Activated naive CD8-positive, alpha-beta T cell treated with anti-CD3 and anti-CD28 coated beads, Interleukin-2, amount 10 ng/mL, durations not matched to agents 7 days and 5 days (primary cell): ENCODE data around the gene SASS6. TPM values are rescaled to one million over a fixed set of nuclear protein-coding genes. Genes with fewer than 3 reads are reported as not detected.
A peak's percentile ranks its signal among the peaks of the same experiment; 100 is the strongest.

Source experiments
- ATAC-seq: fragments of 150-1000 bp; cut with Tn5 transposase; one replicate; pipeline ENCODE4 v1.10.0; 2021; ENCODE audit warnings: low read depth, moderate library complexity
- POLR2A ChIA-PET: fragments of 350-600 bp; sonication (Branson Sonifier 250); formaldehyde crosslinking; loops from one replicate; lab custom pipeline; 2021; ENCODE audit warnings: antibody characterized with exemption; lab: Charles Lee
- DNase-seq: peaks from one replicate; pipeline ENCODE4 v3.0.0; 2021
- H3K27ac Mint-ChIP-seq: one replicate; pipeline ENCODE4 v1.8.0; 2022; ENCODE audit warnings: mild to moderate bottlenecking, mixed read lengths
- H3K27me3 Mint-ChIP-seq: one replicate; pipeline ENCODE4 v1.8.0; 2022; ENCODE audit warnings: mild to moderate bottlenecking, moderate library complexity, mixed read lengths
- H3K36me3 Mint-ChIP-seq: one replicate; pipeline ENCODE4 v1.8.0; 2021; ENCODE audit warnings: mild to moderate bottlenecking, mixed read lengths
- H3K4me1 Mint-ChIP-seq: one replicate; pipeline ENCODE4 v1.8.0; 2021; ENCODE audit warnings: mixed read lengths
- H3K4me3 Mint-ChIP-seq: one replicate; pipeline ENCODE4 v1.8.0; 2022; ENCODE audit warnings: mild to moderate bottlenecking, moderate library complexity, mixed read lengths
- H3K9me3 Mint-ChIP-seq: one replicate; pipeline ENCODE4 v1.8.0; 2021; ENCODE audit warnings: mixed read lengths
- total RNA-seq, 2 experiments: library from RNA; stranded (reverse); gene quantifications; one replicate each; pipeline ENCODE4 v1.2.3, GENCODE V29; 2021

SASS6 gene
- total RNA-seq, 2 experiments from 2014 or later: 11.8 to 13.6 TPM

- H3K27ac Mint-ChIP-seq: no peak overlapping the region
- no peak overlapping the region for H3K4me3 Mint-ChIP-seq
- no peaks in the 10 kb centered on the region for H3K4me1 Mint-ChIP-seq
- DNase-seq (no peak), ATAC-seq (no peak)
- no peaks in the 10 kb centered on the region for H3K27me3 Mint-ChIP-seq
- H3K36me3 Mint-ChIP-seq: peaks cover 24% of the 10 kb centered on the region
- POLR2A ChIA-PET: no interaction called here
- H3K9me3 Mint-ChIP-seq: no peaks in the 10 kb centered on the region
Measured at GRCh38 chr1:100087396-100087795, 45.3 kb downstream of the SASS6 start.

DNA sequence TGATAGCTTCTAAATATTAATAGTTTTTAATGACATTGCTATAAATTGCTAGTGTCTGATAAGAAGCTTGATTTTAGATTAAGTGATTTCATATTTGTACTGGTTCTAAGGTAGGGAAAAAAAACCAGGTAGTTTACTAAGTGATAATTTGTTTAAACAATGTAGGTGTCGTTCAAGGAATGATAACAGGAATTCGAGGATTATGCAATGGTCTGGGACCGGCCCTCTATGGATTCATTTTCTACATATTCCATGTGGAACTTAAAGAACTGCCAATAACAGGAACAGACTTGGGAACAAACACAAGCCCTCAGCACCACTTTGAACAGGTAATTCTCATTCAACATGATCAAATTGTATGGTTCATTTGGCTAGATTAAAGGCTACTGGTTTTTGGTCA, 52.4 kb downstream of the SASS6 start:
- DNase-seq (no peak), ATAC-seq (no peak)
- POLR2A ChIA-PET: no interaction called here
- Mint-ChIP-seq H3K4me3 (no peak overlapping the region), H3K27me3 (no peaks in the 10 kb centered on the region), H3K9me3 (no peaks in the 10 kb centered on the region), H3K27ac (no peak overlapping the region), H3K4me1 (no peaks in the 10 kb centered on the region), H3K36me3 (peaks cover 22% of the 10 kb centered on the region)

GRCh38 chr1:100077531-100077930, 55.2 kb downstream of the SASS6 start:
- Mint-ChIP-seq H3K27me3 (no peaks in the 10 kb centered on the region), H3K4me1 (peaks cover 4% of the 10 kb centered on the region), H3K27ac (no peak overlapping the region), H3K36me3 (peaks cover 35% of the 10 kb centered on the region), H3K4me3 (no peak overlapping the region), H3K9me3 (no peaks in the 10 kb centered on the region)
- POLR2A ChIA-PET: no interaction called here
- ATAC-seq: no peak
- no peak for DNase-seq

- no peak overlapping the region for H3K27ac Mint-ChIP-seq
- no peaks in the 10 kb centered on the region for H3K9me3 Mint-ChIP-seq
- H3K4me1 Mint-ChIP-seq: peaks cover 6% of the 10 kb centered on the region
- H3K4me3 Mint-ChIP-seq: no peak overlapping the region
- H3K27me3 Mint-ChIP-seq: no peaks in the 10 kb centered on the region
- no peak for DNase-seq
- H3K36me3 Mint-ChIP-seq: peaks cover 37% of the 10 kb centered on the region
- no peak for ATAC-seq
- POLR2A ChIA-PET: no interaction called here
Measured at GRCh38 chr1:100076744-100077143, 56.0 kb downstream of the SASS6 start.

- H3K27me3 Mint-ChIP-seq: no peaks in the 10 kb centered on the region
- H3K4me1 Mint-ChIP-seq: peaks cover 7% of the 10 kb centered on the region
- H3K36me3 Mint-ChIP-seq: peaks cover 41% of the 10 kb centered on the region
- H3K4me3 Mint-ChIP-seq: no peak overlapping the region
- POLR2A ChIA-PET: no interaction called here
- no peaks in the 10 kb centered on the region for H3K9me3 Mint-ChIP-seq
- no peak for DNase-seq
- ATAC-seq: no peak
- H3K27ac Mint-ChIP-seq: no peak overlapping the region
Measured at GRCh38 chr1:100076319-100076718, 56.4 kb downstream of the SASS6 start.

DNA sequence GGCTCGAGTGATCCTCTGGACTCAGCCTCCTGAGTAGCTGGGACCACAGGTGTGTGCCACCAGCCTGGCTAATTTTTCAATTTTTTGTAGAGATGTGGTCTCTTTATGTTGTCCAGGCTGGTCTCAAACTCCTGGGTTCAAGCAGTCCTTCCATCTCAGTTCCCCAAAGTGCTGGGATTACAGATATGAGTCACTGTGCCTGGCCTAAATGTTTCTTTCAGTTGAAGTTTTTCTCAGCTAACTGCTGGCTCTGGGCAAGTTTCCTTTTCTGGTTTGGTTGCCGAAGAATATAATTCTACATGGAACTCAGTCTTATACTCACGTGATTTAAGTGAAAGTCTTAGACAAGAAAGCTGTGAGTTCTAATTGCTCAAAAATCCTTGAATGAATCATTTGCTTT, 57.0 kb downstream of the SASS6 start:
- Mint-ChIP-seq H3K27ac (no peak overlapping the region), H3K27me3 (no peaks in the 10 kb centered on the region), H3K4me1 (peaks cover 10% of the 10 kb centered on the region), H3K4me3 (no peak overlapping the region), H3K36me3 (peaks cover 43% of the 10 kb centered on the region), H3K9me3 (no peaks in the 10 kb centered on the region)
- DNase-seq: no peak
- POLR2A ChIA-PET: interaction anchor here (0.7 kb wide), 1 partner anchor 60 kb away, joined by 3 read pairs; no protein-coding TSS in a partner anchor
- ATAC-seq: no peak

DNA sequence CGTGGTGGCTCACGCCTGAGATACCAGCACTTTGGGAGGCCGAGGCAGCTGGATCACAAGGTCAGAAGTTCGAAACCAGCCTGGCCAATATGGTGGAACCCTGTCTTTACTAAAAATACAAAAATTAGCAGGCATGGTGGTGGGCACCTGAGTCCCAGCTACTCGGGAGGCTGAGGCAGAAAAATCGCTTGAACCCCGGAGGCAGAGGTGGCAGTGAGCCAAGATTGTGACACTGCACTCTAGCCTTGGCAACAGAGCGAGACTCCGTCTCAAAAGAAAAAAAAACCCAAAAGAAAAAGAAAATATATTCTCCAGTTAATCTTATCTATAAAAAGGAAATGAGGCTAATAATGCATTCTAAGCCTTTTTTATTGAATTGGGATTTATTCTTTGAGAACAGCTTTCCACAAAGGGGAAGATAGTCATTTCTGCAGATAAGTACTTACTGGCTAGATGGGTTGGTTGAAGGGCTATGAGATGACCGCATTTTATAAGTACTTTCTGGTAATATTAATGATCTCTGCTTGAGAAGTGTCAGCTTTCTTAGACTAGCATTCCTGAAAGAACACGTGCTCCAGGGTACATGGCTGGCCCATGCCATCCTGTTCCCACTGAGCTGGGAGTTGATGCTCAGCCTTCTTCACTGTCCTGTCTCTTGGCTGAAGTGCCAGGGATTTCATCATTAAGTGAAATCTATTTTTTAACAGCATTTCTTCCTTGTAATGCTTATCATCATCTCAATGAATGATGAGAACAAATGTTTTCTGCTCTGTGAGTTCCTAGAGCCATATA, 57.9 kb downstream of the SASS6 start:
- H3K36me3 Mint-ChIP-seq: peaks cover 51% of the 10 kb centered on the region
- no peak for DNase-seq
- no peaks in the 10 kb centered on the region for H3K27me3 Mint-ChIP-seq
- H3K4me3 Mint-ChIP-seq: no peak overlapping the region
- POLR2A ChIA-PET: interaction anchor here (0.7 kb wide), 1 partner anchor 61 kb away, joined by 3 read pairs; no protein-coding TSS in a partner anchor
- no peak overlapping the region for H3K27ac Mint-ChIP-seq
- ATAC-seq: no peak
- H3K4me1 Mint-ChIP-seq: peaks cover 18% of the 10 kb centered on the region
- no peaks in the 10 kb centered on the region for H3K9me3 Mint-ChIP-seq

GRCh38 chr1:100073531-100073930, 59.2 kb downstream of the SASS6 start:
- POLR2A ChIA-PET: no interaction called here
- Mint-ChIP-seq H3K27ac (no peak overlapping the region), H3K36me3 (peaks cover 54% of the 10 kb centered on the region), H3K9me3 (no peaks in the 10 kb centered on the region), H3K27me3 (no peaks in the 10 kb centered on the region), H3K4me3 (no peak overlapping the region), H3K4me1 (peaks cover 18% of the 10 kb centered on the region)
- no peak for ATAC-seq
- DNase-seq: no peak

- POLR2A ChIA-PET: no interaction called here
- Mint-ChIP-seq H3K4me1 (peaks cover 25% of the 10 kb centered on the region), H3K27me3 (no peaks in the 10 kb centered on the region), H3K27ac (peak overlapping the region; percentile 17), H3K36me3 (peaks cover 57% of the 10 kb centered on the region), H3K9me3 (no peaks in the 10 kb centered on the region), H3K4me3 (no peak overlapping the region)
- DNase-seq: no peak
- peak; percentile 30 for ATAC-seq
Measured at GRCh38 chr1:100070201-100070939, 62.4 kb downstream of the SASS6 start.

GRCh38 chr1:100065969-100066227, 66.8 kb downstream of the SASS6 start:
- H3K36me3 Mint-ChIP-seq: peaks cover 54% of the 10 kb centered on the region
- H3K27me3 Mint-ChIP-seq: no peaks in the 10 kb centered on the region
- no peaks in the 10 kb centered on the region for H3K9me3 Mint-ChIP-seq
- POLR2A ChIA-PET: no interaction called here
- peak overlapping the region; percentile 93 for H3K27ac Mint-ChIP-seq
- no peak for ATAC-seq
- no peak for DNase-seq
- peaks cover 29% of the 10 kb centered on the region for H3K4me1 Mint-ChIP-seq
- H3K4me3 Mint-ChIP-seq: peak overlapping the region; percentile 42

DNA sequence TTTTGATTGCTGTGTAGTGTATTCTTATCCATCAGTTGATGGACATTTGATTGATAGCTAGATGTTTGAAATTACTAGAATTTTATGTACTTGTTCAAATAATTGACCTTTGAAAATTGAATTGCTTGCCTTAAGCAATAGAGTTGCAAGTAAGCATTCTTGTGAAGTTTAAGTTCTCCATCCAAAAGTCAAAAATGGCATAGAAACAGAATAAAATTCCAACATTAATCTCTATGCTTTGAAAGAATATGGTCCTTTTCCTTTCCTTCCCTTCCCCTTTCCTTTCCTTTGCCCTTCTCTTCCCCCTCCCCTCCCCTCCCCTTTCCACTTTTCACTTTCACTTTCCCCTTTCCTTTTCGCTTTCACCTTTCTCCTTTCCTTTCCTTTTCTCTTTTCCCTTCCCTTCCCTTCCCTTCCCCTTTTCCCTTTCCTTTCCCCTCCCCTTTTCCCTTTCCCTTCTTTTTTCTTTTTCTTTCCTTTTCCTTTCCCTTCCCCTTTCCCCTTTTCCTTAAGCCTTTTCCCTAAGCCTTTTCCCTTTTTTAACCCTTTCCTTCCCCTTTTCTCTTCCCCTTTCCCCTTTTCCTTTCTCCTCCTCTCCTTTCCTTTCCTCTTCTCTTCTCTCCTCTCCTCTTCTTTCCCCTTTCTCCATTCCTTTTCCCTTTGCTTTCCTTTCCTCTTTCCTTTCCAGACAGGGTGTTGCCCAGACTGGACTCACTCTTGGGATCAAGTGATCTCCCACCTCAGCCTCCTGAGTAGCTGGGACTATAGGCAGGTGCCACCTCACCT, 67.4 kb downstream of the SASS6 start:
- no peak for ATAC-seq
- H3K27me3 Mint-ChIP-seq: no peaks in the 10 kb centered on the region
- peak overlapping the region; percentile 42 for H3K4me3 Mint-ChIP-seq
- H3K36me3 Mint-ChIP-seq: peaks cover 57% of the 10 kb centered on the region
- no peak for DNase-seq
- peak overlapping the region; percentile 93 for H3K27ac Mint-ChIP-seq
- no peaks in the 10 kb centered on the region for H3K9me3 Mint-ChIP-seq
- H3K4me1 Mint-ChIP-seq: peaks cover 26% of the 10 kb centered on the region
- POLR2A ChIA-PET: no interaction called here

- H3K9me3 Mint-ChIP-seq: no peaks in the 10 kb centered on the region
- ATAC-seq (no peak), DNase-seq (no peak)
- no peak overlapping the region for H3K27ac Mint-ChIP-seq
- H3K36me3 Mint-ChIP-seq: peaks cover 46% of the 10 kb centered on the region
- H3K4me1 Mint-ChIP-seq: peaks cover 23% of the 10 kb centered on the region
- H3K4me3 Mint-ChIP-seq: no peak overlapping the region
- POLR2A ChIA-PET: interaction anchor here (1.0 kb wide), 1 partner anchor 24 kb away, joined by 3 read pairs; a partner anchor contains a TSS
- H3K27me3 Mint-ChIP-seq: no peaks in the 10 kb centered on the region
Measured at GRCh38 chr1:100061681-100062080, 71.0 kb downstream of the SASS6 start.

DNA sequence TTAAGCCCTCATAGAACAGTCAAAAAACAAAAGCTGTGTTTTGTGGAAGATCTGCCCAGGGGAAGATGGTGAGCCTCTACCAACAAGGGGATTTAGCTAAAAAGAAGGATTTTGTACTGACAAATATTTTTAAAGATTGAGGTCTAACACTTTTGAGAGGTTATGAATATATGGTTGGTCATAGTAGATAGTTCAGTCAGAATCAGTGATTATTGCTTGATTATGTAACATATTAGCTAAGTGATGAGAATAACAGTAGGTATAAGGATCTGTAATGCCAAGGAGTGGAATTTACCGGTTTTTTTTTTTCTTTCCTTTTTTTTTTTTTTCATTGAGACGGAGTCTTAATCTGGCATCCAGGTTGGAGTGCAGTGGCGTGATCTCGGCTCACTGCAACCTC, 79.0 kb downstream of the SASS6 start:
- ATAC-seq: no peak
- peak overlapping the region; percentile 52 for H3K27ac Mint-ChIP-seq
- H3K27me3 Mint-ChIP-seq: no peaks in the 10 kb centered on the region
- DNase-seq: no peak
- H3K36me3 Mint-ChIP-seq: peaks cover 26% of the 10 kb centered on the region
- POLR2A ChIA-PET: no interaction called here
- H3K4me1 Mint-ChIP-seq: peaks cover 21% of the 10 kb centered on the region
- H3K9me3 Mint-ChIP-seq: no peaks in the 10 kb centered on the region
- no peak overlapping the region for H3K4me3 Mint-ChIP-seq
